Prostate gland (tissue), 2 donors: Measurements from ENCODE around the gene OR14I1.

Experiments
- CTCF ChIP-seq, 4 experiments: fragments of 200-600 bp in 2 of 4; fragments of 450-650 bp in 2 of 4; sonication (generic) in 2 of 4; IDR thresholded peaks; 1 replicate in 3 of 4; 2 replicates in 1 of 4; pipeline ENCODE4 v1.5.1; 2016 to 2019; ENCODE audit warnings: antibody characterized with exemption in 4 of 4, mild to moderate bottlenecking in 2 of 4, moderate library complexity in 2 of 4
- POLR2A ChIP-seq: fragments of 450-650 bp; IDR thresholded peaks from one replicate; pipeline ENCODE4 v1.6.1; 2016; ENCODE audit warnings: antibody characterized with exemption, mild to moderate bottlenecking
- POLR2AphosphoS5 ChIP-seq: sonication (generic); formaldehyde crosslinking; IDR thresholded peaks from one replicate; pipeline ENCODE4 v1.6.1; 2017; ENCODE audit warnings: antibody characterized with exemption

DNA sequence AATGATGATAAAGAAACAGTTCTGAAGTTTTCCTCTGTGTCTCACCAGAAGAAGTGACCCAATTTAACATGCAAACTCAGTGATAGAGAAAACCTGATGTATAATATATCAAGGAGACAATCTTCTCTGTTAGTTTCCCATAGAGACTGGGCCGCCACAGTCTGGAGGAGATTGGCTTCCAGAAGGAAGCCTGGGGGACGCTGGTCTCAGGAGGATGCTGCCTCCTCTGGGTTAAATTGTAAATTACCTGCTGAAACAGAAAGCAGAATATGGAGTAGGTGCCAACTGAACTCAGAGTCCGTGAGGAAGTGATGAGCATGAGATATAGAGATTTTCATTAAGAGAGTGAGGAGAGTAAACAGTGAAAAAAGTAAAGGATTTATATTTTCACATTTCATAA is 15.8 kb downstream of the OR14I1 start:
- TF ChIP-seq POLR2A = no peak
- peak in 1 of 4 experiments; percentile 49 for TF ChIP-seq CTCF (IDR thresholded peaks at IDR 0.05)
- no peak for TF ChIP-seq POLR2AphosphoS5
